ENCODE data around the gene TNFRSF9. TPM values are rescaled to one million over a fixed set of nuclear protein-coding genes. Genes with fewer than 3 reads are reported as not detected.
"Not testable (repeated sequence)": the region's sequence is repeated elsewhere in the genome, so short reads cannot be mapped to it uniquely, and the experiment has no call there.

The TNFRSF9 gene
- total and polyA plus RNA-seq, 2 experiments from 2014 or later = 0.08 to 1.2 TPM

- no peak overlapping the region for H3K4me2 ChIP-seq
- H3K36me3 ChIP-seq (replicated peaks; ENCODE audit: insufficient read depth, low read depth) = no peaks in the 10 kb centered on the region
- no peaks in the 10 kb centered on the region for H3K79me2 ChIP-seq
- H3K27me3 ChIP-seq = peaks cover 14% of the 10 kb centered on the region
- no peak overlapping the region for H3K4me3 ChIP-seq
- H3K9me3 ChIP-seq (ENCODE audit: low read depth) = no peaks in the 10 kb centered on the region
- no peaks in the 10 kb centered on the region for H3K9me2 ChIP-seq (replicated peaks; ENCODE audit: insufficient read depth)
- no peaks in the 10 kb centered on the region for H3K4me1 ChIP-seq (ENCODE audit: insufficient read depth)
- no peak for DNase-seq (ENCODE audit: low spot score)
- no peak for TF ChIP-seq CTCF (IDR thresholded peaks at IDR 0.05; ENCODE audit: poor library complexity)
- TF ChIP-seq EZH2phosphoT487 (IDR thresholded peaks at IDR 0.05; ENCODE audit: low read depth, severe bottlenecking, unreplicated experiment) = no peak
- no peak for TF ChIP-seq EZH2 (IDR thresholded peaks at IDR 0.05; ENCODE audit: borderline replicate concordance)
- WGBS (ENCODE audit: low lambda C conversion rate, missing lambda C conversion rate) = 92% methylated on average over 6 of the region's 6 CpGs
- no peaks in the 10 kb centered on the region for H4K20me1 ChIP-seq (ENCODE audit: insufficient read depth, poor library complexity, severe bottlenecking)
- no peak overlapping the region for H3K27ac ChIP-seq
- H2AFZ ChIP-seq = no peak overlapping the region
Measured at GRCh38 chr1:7922301-7922700, 18.3 kb downstream of the TNFRSF9 start.

- Histone ChIP-seq H3K4me2 (no peak overlapping the region), H3K9me3 (ENCODE audit: low read depth) (no peaks in the 10 kb centered on the region), H3K9me2 (replicated peaks; ENCODE audit: insufficient read depth) (no peaks in the 10 kb centered on the region), H3K27me3 (peaks cover 9% of the 10 kb centered on the region), H3K4me1 (ENCODE audit: insufficient read depth) (no peaks in the 10 kb centered on the region), H3K27ac (no peak overlapping the region), H3K4me3 (no peak overlapping the region), H3K79me2 (no peaks in the 10 kb centered on the region), H4K20me1 (ENCODE audit: insufficient read depth, poor library complexity, severe bottlenecking) (no peaks in the 10 kb centered on the region), H2AFZ (no peak overlapping the region), H3K36me3 (replicated peaks; ENCODE audit: insufficient read depth, low read depth) (no peaks in the 10 kb centered on the region)
- TF ChIP-seq EZH2phosphoT487 (IDR thresholded peaks at IDR 0.05; ENCODE audit: low read depth, severe bottlenecking, unreplicated experiment) (no peak), CTCF (IDR thresholded peaks at IDR 0.05; ENCODE audit: poor library complexity) (no peak), EZH2 (IDR thresholded peaks at IDR 0.05; ENCODE audit: borderline replicate concordance) (no peak)
- no peak for DNase-seq (ENCODE audit: low spot score)
- WGBS (ENCODE audit: low lambda C conversion rate, missing lambda C conversion rate) = 95% methylated on average over 7 of the region's 7 CpGs
Measured at GRCh38 chr1:7921796-7922195, 18.8 kb downstream of the TNFRSF9 start.

- H3K4me2 ChIP-seq = no peak overlapping the region
- no peak for DNase-seq (ENCODE audit: low spot score)
- WGBS (ENCODE audit: low lambda C conversion rate, missing lambda C conversion rate) = 90% methylated on average over 5 of the region's 5 CpGs
- H3K9me3 ChIP-seq (ENCODE audit: low read depth) = no peaks in the 10 kb centered on the region
- no peak overlapping the region for H2AFZ ChIP-seq
- no peak for TF ChIP-seq EZH2 (IDR thresholded peaks at IDR 0.05; ENCODE audit: borderline replicate concordance)
- TF ChIP-seq CTCF (IDR thresholded peaks at IDR 0.05; ENCODE audit: poor library complexity) = no peak
- TF ChIP-seq EZH2phosphoT487 (IDR thresholded peaks at IDR 0.05; ENCODE audit: low read depth, severe bottlenecking, unreplicated experiment) = no peak
- no peak overlapping the region for H3K4me3 ChIP-seq
- H4K20me1 ChIP-seq (ENCODE audit: insufficient read depth, poor library complexity, severe bottlenecking) = no peaks in the 10 kb centered on the region
- H3K27ac ChIP-seq = no peak overlapping the region
- no peaks in the 10 kb centered on the region for H3K4me1 ChIP-seq (ENCODE audit: insufficient read depth)
- H3K27me3 ChIP-seq = no peaks in the 10 kb centered on the region
- H3K36me3 ChIP-seq (replicated peaks; ENCODE audit: insufficient read depth, low read depth) = no peaks in the 10 kb centered on the region
- no peaks in the 10 kb centered on the region for H3K9me2 ChIP-seq (replicated peaks; ENCODE audit: insufficient read depth)
- H3K79me2 ChIP-seq = no peaks in the 10 kb centered on the region
Measured at GRCh38 chr1:7919880-7920279, 20.8 kb downstream of the TNFRSF9 start.

GRCh38 chr1:7917971-7918370, 22.7 kb downstream of the TNFRSF9 start:
- H3K79me2 ChIP-seq; H4K20me1 ChIP-seq (ENCODE audit: insufficient read depth, poor library complexity, severe bottlenecking); H3K27ac ChIP-seq; H3K27me3 ChIP-seq; DNase-seq (ENCODE audit: low spot score); H3K4me1 ChIP-seq (ENCODE audit: insufficient read depth); H3K36me3 ChIP-seq (replicated peaks; ENCODE audit: insufficient read depth, low read depth); H3K4me2 ChIP-seq; H2AFZ ChIP-seq; H3K4me3 ChIP-seq; H3K9me3 ChIP-seq (ENCODE audit: low read depth); H3K9me2 ChIP-seq (replicated peaks; ENCODE audit: insufficient read depth): not testable (repeated sequence)
- 83% methylated on average over 5 of the region's 5 CpGs for WGBS (ENCODE audit: low lambda C conversion rate, missing lambda C conversion rate)

All from hepatocyte (in vitro differentiated cells).